Motor neuron (in vitro differentiated cells): ENCODE data around the gene SESN1. TPM values are rescaled to one million over a fixed set of nuclear protein-coding genes. Genes with fewer than 3 reads are reported as not detected.

Experiments used
- ATAC-seq, 8 experiments: fragments of 200-7000 bp; cut with Tn5 transposase; replicated peaks in 6 of 8; 2 replicates each; pipeline ENCODE4 v1.8.0; 2021; ENCODE audit warnings: mild to moderate bottlenecking in 8 of 8, moderate library complexity in 8 of 8
- H3K27ac ChIP-seq, 2 donors: fragments of 250-450 bp; sonication (Bioruptor Pico); 2 replicates each; pipeline ENCODE4 v1.9.0; 2021; ENCODE audit warnings: antibody characterized with exemption in 2 of 2, mild to moderate bottlenecking in 2 of 2, moderate library complexity in 1 of 2
- H3K4me1 ChIP-seq, 2 donors: fragments of 250-450 bp; sonication (Bioruptor Pico); replicated peaks in 1 of 2; 2 replicates each; pipeline ENCODE4 v1.6.1; 2021; ENCODE audit warnings: antibody characterized with exemption in 2 of 2, mild to moderate bottlenecking in 2 of 2, moderate library complexity in 1 of 2
- H3K4me3 ChIP-seq, 5 donors: fragments of 250-450 bp; sonication (Bioruptor Pico); 2 replicates each; pipeline ENCODE4 v1.9.0; 2021; ENCODE audit warnings: antibody characterized with exemption in 5 of 5, mild to moderate bottlenecking in 5 of 5, moderate library complexity in 4 of 5
- WGBS, 10 experiments: fragments of 450-650 bp; shearing (Covaris generic); methylation state at CpG; one replicate each; pipeline ENCODE4 v1.0.0; 2022; 5-methylcytosine and 5-hydroxymethylcytosine counted together
- in situ Hi-C, 9 experiments: fragments of 400-800 bp; cut with MboI; loops; one replicate each; pipeline ENCODE4 v1.15.0; 2021; ENCODE audit warnings: low sequenced_read_pairs in 9 of 9, low pct_unique_long_range_greater_than_20kb in 2 of 9; ENCODE audit not compliant: unreplicated experiment in 9 of 9
- total RNA-seq, 8 experiments: library from RNA; unstranded; fragments of 300-600 nt; gene quantifications; 2 replicates each; pipeline versions ENCODE4 v1.2.3 to v1.2.4, GENCODE V29; 2022

The SESN1 gene
- total RNA-seq, 8 experiments from 2014 or later: 21.2 to 75.9 (median 36.5) TPM

DNA sequence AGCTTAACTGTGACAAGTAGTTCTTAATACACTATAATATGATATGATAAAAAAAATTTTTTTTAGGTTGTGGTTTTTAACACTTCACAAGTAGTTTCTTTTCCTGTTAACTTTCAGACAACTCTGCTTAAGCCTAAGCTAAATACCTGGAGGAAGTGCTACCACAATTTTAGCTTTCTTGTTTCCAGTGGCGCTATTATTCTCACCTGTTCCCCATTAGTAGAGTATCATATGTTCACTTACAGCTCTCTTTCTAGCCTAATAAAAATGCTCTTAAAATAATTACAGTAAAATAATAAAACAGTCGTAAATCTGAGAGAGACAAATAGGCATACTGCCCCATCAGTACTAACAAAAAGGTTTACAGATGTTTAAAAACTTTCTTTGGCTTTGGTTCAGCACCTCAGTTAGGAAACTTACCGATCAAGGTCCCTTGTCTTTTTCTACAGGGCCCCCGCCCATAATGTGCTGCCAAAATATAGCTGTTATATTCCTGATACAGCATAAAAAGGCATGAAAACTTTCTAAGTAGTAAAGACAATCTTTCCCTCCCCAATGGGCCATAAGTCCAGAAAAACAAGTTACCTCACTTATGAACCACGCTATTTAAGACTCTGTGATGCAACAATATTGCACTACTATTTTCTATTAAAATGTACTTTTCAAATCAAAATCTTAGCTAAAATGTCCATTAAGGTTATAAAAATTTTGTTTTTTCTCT, 57.9 kb downstream of the SESN1 start:
- Histone ChIP-seq H3K27ac (no peak overlapping the region), H3K4me3 (no peak overlapping the region), H3K4me1 (peaks cover 0 to 3% of the 10 kb centered on the region in 2 donors)
- 58 to 100% (median 88%) methylated on average over 3 to 5 of the region's 5 CpGs for WGBS, 10 experiments
- no peak for ATAC-seq
- in situ Hi-C loops: no loop called here

GRCh38 chr6:109034526-109034925, 60.1 kb downstream of the SESN1 start:
- in situ Hi-C loops: no loop called here
- Histone ChIP-seq H3K4me3 (no peak overlapping the region), H3K27ac (no peak overlapping the region), H3K4me1 (peaks cover 0 to 3% of the 10 kb centered on the region in 2 donors)
- WGBS, 10 experiments: 0 to 100% (median 63%) methylated on average over 1 of the region's 1 CpG
- ATAC-seq: peak in 3 of 8 experiments; percentile 55 to 98 (median 97)

GRCh38 chr6:109033655-109034054, 61.0 kb downstream of the SESN1 start:
- peaks cover 0 to 3% of the 10 kb centered on the region in 2 donors for H3K4me1 ChIP-seq
- ATAC-seq: no peak
- H3K4me3 ChIP-seq: no peak overlapping the region
- 82 to 100% (median 100%) methylated on average over 1 to 2 of the region's 2 CpGs; no CpG with 5 or more reads in 5 of the 10 experiments for WGBS, 10 experiments
- no peak overlapping the region for H3K27ac ChIP-seq
- in situ Hi-C loops: no loop called here

- H3K4me3 ChIP-seq: no peak overlapping the region
- in situ Hi-C loops: no loop called here
- no peak for ATAC-seq
- no peak overlapping the region for H3K27ac ChIP-seq
- 17 to 62% (median 43%) methylated on average over 1 of the region's 1 CpG; no CpG with 5 or more reads in 7 of the 10 experiments for WGBS, 10 experiments
- H3K4me1 ChIP-seq: no peaks in the 10 kb centered on the region
These were observed 63.2 kb downstream of the SESN1 start for GRCh38 chr6:109031416-109031815.

DNA sequence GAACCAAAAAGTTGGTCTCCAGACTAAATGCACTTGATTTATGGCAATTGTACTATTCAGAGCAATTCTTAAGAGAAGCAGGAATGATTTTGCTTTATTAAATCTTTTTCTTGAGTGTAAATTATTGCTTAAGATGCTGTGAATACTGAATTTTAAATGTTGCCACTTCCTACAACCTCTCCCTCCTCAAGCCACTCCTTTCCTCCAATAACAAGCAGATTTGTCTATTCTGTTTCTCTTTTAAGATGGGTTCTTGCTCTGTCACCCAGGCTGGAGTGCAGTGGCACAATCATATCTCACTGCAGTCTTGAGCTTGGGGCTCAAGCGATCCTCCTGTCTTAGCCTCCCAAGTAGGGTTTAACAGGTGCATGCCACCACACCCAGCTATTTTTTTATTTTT, 65.3 kb downstream of the SESN1 start:
- ATAC-seq: peak in 2 of 8 experiments; percentile 55 to 63
- Histone ChIP-seq H3K4me1 (no peaks in the 10 kb centered on the region), H3K4me3 (no peak overlapping the region), H3K27ac (no peak overlapping the region)
- in situ Hi-C loops: no loop called here
- 100% methylated on average over 1 of the region's 1 CpG; no CpG with 5 or more reads in 6 of the 10 experiments for WGBS, 10 experiments

DNA sequence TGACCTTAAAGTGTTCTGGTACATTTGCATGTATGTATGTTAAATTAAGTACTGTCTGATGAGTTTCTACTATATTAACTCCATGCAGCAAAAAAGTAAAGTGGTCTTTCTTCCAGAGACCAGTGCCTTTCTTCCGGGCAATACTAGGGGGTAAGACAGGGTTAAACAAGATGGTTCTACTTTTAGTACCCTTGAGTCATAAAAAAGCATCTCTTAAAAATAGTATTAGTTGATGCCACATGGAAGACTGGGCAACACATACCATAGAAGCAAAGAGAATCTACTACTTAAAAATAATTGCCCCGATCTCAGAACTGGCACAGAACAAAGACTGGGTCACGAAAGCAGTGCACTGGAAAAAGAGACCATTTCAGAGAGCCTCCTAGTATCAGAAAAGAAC, 66.2 kb downstream of the SESN1 start:
- no peaks in the 10 kb centered on the region for H3K4me1 ChIP-seq
- in situ Hi-C loops: no loop called here
- H3K27ac ChIP-seq: no peak overlapping the region
- ATAC-seq: no peak
- H3K4me3 ChIP-seq: no peak overlapping the region
- 80 to 100% (median 100%) methylated on average over 1 to 3 of the region's 3 CpGs; no CpG with 5 or more reads in 2 of the 10 experiments for WGBS, 10 experiments

DNA sequence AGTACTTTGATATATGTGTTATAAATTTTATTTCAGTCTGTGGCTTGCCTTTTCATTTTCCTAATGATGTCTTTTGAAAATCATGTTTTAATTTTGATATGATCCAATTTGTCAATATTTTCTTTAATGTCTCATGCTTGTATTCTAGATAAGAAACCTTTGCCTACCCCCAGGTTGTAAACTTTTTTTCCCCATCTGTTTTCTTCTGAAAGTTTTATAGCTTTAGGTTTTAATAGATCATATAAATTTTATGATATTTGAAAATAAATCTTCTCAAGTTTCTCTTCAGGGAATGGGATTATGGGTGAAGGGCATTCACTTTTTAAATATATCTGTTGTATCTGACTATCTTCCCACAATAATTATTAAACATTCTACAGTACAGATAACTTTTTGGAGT, 66.7 kb downstream of the SESN1 start:
- Histone ChIP-seq H3K27ac (no peak overlapping the region), H3K4me1 (no peaks in the 10 kb centered on the region), H3K4me3 (no peak overlapping the region)
- ATAC-seq: no peak
- in situ Hi-C loops: no loop called here

DNA sequence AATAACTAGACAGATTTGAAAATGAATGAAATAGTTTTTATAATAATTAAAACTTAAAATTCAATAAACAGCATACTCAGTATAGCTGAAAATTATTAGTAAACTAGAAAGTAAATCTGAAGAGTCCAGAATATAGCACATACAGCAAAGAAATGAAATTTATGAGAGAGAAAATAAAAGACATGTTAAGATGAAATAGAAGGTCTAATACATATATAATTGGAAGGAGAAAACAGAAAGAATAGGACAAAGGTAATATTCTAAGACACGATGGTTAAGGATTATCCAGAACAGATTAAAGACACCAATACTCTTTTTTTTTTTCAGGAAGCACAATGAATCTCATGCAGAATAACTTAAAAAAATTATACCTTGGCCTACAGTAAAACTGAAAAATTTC, 69.0 kb downstream of the SESN1 start:
- H3K27ac ChIP-seq: no peak overlapping the region
- no peak for ATAC-seq
- no peaks in the 10 kb centered on the region for H3K4me1 ChIP-seq

GRCh38 chr6:109024784-109025183, 69.9 kb downstream of the SESN1 start:
- Histone ChIP-seq H3K4me1 (no peaks in the 10 kb centered on the region), H3K4me3 (no peak overlapping the region), H3K27ac (no peak overlapping the region)
- in situ Hi-C loops: no loop called here
- WGBS, 10 experiments: 40 to 100% (median 73%) methylated on average over 1 to 4 of the region's 4 CpGs; no CpG with 5 or more reads in 1 of the 10 experiments
- peak in 1 of 8 experiments; percentile 31 for ATAC-seq

More for the DNA sequence above, 69.0 kb downstream of the SESN1 start:
- in situ Hi-C loops: no loop called here
- H3K4me3 ChIP-seq: no peak overlapping the region
- whole genome bisulfite sequencing, 10 experiments: 78 to 100% (median 100%) methylated on average over 1 of the region's 1 CpG

DNA sequence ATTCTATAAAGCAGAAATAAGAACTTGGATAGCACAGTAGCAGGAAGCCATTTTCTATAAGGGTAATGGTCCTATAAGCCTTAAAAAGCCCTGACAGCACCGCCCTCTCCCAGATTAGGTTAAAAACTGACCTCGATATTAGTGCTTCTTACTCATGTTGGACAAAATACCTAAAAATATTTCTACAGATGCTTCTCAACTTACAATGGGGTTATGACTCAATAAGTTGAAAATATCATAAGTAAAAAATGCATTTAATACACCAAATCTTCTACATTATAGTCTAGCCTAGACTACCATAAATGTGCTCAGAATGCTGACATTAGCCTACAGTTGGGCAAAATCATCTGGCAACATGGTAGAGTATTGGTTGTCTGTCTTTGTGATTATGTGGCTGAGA, 70.3 kb downstream of the SESN1 start:
- no peak overlapping the region for H3K27ac ChIP-seq
- no peaks in the 10 kb centered on the region for H3K4me1 ChIP-seq
- WGBS, 10 experiments: 72 to 100% (median 94%) methylated on average over 1 to 2 of the region's 2 CpGs; no CpG with 5 or more reads in 4 of the 10 experiments
- ATAC-seq: no peak
- in situ Hi-C loops: no loop called here
- no peak overlapping the region for H3K4me3 ChIP-seq

DNA sequence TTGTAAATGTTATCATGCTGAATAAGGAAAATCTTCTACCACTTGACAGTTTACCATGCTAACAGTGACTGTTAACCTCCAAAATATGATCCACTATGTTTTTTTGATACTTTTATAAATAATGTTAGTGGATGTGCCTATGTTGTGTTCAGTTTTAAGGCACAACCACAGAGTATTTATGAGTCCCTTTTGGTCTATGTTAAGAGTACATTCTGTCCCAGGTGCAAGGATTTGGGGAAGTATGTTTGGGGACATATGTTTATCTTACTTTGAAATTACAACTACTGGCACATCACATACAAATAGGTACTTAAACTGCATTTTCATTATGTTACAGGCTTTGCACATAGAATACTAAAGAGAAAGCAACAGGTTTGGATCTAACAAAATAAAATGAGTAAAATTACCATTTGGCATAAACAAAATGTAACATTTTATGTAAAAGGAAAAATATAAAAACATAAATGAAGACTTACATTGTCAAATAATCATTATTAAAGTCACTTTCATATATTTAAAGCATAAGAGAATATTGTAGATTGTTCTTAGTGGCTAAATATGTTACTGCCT, 71.2 kb downstream of the SESN1 start:
- Histone ChIP-seq H3K27ac (no peak overlapping the region), H3K4me3 (no peak overlapping the region), H3K4me1 (no peaks in the 10 kb centered on the region)
- ATAC-seq: no peak
- in situ Hi-C loops: no loop called here

DNA sequence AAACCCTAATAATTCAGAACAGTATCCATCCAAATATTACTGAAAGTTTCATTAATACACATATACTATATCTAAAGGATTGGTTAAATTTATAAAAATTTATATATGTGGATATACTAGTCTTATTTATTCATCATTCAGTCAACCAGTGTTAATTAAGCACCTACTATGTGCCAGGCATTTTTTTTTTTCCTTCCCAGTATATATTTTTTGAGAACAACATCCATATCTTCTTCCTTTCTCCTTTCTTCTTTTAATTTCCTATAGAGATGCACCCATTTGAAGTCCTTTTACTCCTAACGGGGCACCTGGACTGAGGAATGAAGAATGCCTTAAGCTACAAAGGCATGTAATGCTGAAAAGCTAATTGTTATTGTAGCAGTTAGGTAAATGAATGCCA, 72.8 kb downstream of the SESN1 start:
- no peak for ATAC-seq
- WGBS, 10 experiments: 63 to 100% (median 92%) methylated on average over 1 of the region's 1 CpG; no CpG with 5 or more reads in 3 of the 10 experiments
- no peak overlapping the region for H3K27ac ChIP-seq
- no peak overlapping the region for H3K4me3 ChIP-seq
- no peaks in the 10 kb centered on the region for H3K4me1 ChIP-seq
- in situ Hi-C loops: no loop called here

DNA sequence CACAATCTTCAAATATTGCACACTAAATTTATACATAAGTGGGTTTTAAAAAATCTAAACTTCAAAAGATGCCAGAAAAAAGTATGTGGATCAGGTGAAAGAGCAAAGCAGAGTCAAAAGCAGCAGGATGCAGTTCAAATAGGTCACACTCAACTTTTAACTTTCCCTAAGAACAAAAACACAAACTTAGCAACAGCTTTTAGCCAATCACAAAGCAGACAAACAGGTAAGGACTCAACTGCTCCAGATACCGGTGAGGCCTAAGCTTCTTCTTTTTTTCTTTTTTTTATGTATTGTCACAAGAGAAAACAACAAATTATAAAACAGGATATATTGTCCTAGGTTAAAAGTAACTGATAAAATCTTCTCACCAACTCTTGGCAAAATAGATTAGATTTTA, 74.7 kb downstream of the SESN1 start:
- WGBS, 10 experiments: 25 to 100% (median 73%) methylated on average over 1 of the region's 1 CpG
- in situ Hi-C loops: no loop called here
- no peak for ATAC-seq
- H3K4me1 ChIP-seq: no peaks in the 10 kb centered on the region
- H3K27ac ChIP-seq: no peak overlapping the region
- H3K4me3 ChIP-seq: no peak overlapping the region

- in situ Hi-C loops: no loop called here
- H3K4me3 ChIP-seq: no peak overlapping the region
- H3K27ac ChIP-seq: no peak overlapping the region
- ATAC-seq: peak in 1 of 8 experiments; percentile 64
- peaks cover 0 to 4% of the 10 kb centered on the region in 2 donors for H3K4me1 ChIP-seq
These were observed 79.5 kb downstream of the SESN1 start for GRCh38 chr6:109015176-109015575.
